C4-2B (cell line): Measurements from ENCODE around the gene TNS3.

ENCODE experiments used
- CTCF ChIP-seq: fragments of 450-650 bp; conservative IDR thresholded peaks from 2 replicates; pipeline ENCODE4 v1.5.1; 2017; ENCODE audit warnings: mild to moderate bottlenecking
- ZFX ChIP-seq: fragments of 450-650 bp; IDR thresholded peaks from 2 replicates; pipeline ENCODE4 v1.6.1; 2017

- TF ChIP-seq CTCF (no peak), ZFX (no peak)
These were observed 321.6 kb downstream of the TNS3 start for GRCh38 chr7:47260270-47260669.
